Bone marrow (tissue), 2 donors: ENCODE data around the gene ASTN2.

Source experiments
- DNase-seq, 2 donors: peaks; one replicate each; lab custom pipeline; 2025; lab: John Stamatoyannopoulos, UW

The ASTN2 gene

DNA sequence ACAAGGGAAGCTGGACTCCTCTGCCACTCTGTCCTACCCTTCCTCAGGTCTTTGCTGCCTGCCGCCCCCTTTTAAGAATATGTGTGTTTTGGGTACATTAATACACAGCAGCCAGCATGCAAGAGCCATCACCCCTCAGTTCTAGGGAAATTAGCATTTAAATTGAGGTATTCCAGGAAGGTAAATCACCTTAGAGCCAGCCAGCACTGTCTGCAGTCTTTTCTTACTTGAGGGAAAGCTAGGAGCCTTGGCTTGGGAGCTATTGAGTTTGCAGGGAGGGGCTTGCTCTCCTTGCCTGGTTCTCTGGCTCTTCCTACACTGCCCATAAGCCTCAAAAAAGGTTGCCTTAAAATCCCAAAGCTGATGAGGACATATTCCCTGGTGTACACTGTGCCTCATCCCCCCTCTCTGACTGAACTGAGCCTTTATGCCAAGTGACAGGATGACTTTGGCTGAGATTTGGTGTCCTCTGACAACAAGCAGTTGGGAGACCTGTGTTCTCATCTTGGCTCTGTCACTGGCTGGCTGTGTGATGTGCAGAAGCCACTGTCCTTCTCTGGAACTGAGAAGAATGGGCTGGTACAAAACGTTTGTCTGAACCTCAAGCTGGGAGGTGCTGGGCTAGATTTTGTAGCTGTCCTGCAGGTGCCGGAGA, 673.6 kb downstream of the ASTN2 start:
- DNase-seq = no peak

DNA sequence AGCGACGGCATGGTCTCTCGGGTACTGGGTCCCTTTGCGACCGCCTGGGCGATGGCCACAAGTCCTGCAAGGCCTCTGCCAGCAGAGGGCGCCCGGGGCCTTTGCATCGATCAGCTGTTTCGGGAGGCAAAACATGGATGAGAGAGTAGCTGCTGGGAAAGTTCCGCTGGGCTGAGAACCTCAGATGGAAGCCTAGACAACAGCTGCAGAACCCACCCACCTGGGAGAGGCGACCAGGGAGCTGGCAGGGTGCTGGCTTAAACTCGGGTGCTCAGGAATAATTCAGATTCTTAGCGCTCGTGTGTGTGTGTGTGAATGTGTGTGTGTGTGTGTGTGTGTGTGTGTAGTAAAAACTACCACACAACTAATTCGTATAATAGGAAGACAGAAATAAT, 677.7 kb downstream of the ASTN2 start:
- DNase-seq = peak in 1 of 2 donors; percentile 11

DNA sequence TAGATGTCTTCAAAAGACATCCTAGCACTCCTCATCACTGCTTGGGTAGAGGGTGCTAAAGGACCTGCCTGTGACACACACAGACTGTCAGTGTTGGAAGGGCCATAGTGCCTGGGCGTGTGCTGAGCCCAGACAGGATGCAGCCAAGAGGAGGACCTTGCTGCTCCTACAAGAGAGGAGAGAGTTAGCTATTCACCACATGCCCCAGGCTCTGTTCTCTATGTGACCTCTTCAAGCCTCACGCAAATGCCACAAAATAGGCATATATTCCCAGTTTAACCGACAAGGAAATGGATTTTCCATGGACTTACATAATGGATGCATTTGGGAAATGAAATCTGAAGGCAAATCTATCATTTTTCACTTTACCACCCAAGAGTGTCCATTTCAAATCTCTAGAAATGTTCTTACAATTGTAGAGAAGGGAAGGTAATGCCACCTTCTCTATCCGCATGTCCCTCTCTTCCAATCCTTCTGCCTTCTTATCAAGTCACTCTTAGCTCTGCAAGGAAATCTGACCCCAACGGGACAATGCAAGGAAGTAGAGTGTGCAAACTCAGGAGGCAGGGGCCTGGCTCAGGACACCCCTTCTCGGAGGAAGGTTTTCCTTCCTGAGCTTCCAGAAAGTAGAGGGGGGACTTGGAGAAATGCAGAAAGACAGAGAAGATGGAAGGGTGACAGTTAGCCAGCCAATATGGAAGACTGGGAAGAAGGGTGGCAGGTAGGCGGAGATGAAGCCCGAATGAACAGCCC, 678.3 kb downstream of the ASTN2 start:
- no peak for DNase-seq

DNA sequence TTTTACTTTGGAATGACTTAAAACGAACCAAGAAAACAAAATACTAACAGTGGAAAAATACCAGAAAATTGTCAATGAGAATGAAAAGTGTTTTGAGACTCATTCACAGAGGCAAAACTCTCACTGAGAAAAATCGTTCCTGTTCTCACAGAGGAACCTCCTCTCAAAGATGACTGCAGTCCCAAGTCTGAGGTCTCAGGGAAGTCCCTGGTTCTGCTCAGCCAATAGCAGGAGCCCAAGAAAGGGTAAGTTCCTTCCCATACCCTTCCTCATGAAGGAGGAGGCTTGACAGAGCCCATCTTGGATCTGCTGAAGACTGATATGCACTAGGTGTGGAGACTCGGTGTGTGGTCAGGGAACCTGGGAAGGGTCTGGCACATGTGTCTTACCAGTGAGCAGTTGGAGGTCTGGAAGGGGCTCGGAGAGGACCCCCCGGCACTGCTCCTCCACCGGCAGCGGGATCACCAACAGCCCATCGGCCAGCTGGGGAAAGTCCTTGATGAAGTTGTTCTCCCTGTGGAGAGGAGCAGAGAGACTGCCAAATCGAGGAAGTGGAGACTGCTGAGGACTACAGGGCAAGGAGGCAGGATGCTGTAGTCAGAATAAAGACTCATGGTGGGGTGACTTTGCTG, 681.7 kb downstream of the ASTN2 start:
- no peak for DNase-seq

DNA sequence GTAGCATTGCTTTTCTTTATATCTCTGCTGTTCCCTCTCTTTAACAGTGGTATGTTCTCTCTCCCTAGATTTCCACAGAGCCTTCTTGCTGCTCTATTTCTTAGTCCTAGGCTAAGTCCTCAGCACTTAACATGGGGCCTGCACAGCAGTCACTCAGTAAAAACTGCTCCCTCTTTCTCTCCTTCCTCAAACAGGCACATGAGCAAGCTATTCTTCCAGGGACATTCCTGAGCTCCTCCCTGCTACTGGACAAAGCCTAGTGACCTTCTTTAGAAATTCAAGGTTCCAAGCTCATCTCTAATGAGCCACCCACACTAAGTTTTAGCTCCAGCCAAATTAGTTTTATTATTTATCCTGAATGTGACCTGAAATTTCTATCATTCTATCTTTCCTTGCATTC, 688.3 kb downstream of the ASTN2 start:
- DNase-seq = no peak

DNA sequence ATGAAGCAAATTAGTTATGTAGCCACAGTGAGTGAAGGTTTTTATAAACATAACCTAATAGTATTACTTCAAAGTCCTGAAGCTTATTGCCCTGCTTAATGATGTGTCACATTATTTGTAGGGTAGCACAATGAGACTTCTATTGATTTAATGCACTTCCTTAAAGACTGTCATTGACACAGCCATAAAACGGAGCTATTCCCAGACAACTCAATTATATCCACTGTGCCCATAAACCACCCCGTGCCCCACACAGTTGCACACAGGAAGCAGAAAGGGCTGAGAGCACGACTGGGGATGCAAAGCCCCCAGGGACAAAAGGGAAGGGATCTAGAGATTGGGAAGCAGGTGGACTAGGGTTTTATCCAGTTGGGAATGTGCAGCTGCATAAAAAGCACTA, 690.7 kb downstream of the ASTN2 start:
- no peak for DNase-seq

DNA sequence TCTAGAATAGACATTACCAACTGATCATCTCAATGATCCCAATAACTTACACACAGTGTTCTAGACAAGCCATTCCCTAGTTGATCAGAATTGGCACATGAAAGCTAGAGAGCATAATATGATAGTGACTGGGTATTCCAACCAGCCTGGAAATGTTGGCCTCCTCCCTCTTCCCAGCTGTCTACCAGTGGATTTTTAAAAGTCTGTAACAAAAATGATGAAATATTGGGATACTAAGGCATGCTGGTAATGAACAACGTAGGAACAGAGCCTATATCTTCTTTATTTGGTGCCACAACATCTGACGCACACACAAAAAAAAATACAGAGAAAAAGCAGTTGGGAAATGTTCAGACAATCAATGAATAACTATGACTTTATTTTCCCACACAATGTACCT, 692.9 kb downstream of the ASTN2 start:
- no peak for DNase-seq

DNA sequence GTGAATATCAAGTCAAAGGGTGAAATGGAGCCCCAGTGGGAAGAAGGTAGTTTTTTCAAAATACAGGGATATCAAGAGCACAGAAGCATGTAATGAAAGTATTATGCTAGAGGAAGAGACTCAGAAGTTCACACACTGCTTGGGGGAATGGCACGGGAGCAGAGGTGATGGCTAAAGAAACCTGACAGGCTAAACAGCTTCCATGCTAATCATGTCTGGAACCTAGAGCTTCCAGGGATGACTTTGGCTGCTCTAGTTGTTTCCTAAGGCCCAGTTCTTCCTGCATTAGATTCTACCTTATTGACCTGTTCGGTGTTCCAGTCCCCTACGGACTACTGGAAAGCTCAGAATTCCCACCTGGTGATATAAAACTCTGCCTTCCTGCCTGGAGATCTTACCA, 693.4 kb downstream of the ASTN2 start:
- DNase-seq = no peak

DNA sequence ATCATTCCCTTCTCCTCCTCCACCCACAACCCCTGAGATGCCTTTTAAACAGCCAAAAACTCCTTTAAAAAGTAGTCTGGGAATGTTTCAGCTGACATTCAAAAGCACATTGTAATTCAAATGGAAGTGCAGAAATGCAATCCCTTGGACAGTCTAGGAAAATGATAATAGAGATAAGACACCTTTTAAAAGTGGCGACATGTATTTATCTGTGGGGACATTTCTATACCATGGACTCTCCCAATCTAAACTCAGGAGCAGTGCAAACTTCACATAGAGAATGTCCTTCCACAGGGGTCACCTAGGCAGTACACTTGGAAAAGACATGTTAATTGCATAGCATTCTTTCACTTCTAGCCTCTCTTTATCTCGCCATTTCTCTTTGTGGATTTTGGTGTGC, 694.7 kb downstream of the ASTN2 start:
- no peak for DNase-seq

DNA sequence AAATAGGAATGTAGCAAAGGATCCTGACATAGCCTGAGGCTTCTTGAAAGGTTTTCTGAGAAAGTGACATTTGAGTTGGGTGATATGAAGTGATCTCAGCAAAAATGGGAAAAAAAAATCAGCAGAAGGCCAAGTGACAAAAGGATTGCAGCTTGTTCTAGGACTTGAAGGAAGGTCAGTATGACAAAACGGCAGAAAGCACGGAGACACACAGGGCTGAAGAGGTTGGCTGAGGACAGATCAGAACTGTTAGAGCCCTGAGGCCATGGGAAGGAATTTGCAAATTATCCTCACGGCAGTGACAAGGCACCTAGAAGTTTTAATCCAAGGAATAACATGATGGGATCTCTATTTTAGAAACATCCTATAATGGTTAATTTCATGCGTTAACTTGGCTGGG, 696.7 kb downstream of the ASTN2 start:
- no peak for DNase-seq

DNA sequence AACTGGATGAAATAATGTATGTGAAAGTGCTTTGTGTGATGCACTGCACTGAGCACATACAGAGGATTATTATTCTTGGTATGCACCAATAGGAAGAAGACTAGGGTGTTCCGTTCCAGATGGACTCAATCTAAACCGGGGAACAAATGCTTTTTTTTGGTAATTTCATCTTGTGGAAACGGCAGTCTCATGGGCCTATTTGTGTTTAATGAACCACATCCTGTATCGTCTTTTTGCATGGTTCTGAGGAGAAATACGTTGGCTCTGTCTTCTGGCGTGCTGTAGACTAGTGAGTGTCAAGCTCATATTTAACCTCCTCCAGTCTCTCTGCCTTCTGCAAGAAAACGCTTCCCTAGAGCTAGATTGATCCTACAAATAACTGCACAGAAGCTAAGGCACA, 697.7 kb downstream of the ASTN2 start:
- no peak for DNase-seq

DNA sequence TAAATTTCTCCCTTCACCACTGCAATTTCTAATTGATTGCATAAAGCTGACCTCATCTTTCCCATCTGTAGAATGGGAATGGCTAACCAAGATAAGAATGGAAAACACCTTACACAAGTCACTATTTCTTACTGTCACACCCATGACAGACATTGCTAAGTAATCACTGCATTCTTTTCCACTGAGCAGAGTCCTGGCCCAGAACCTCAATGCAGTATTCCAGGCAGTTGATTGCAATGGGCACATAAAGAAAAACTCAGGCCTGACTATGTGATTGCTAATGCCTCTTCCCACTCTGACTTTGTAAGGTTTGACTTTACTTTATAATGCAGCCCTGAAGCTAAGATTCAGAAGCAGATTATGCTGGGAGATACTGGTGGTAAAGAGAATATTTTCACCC, 698.4 kb downstream of the ASTN2 start:
- no peak for DNase-seq

DNA sequence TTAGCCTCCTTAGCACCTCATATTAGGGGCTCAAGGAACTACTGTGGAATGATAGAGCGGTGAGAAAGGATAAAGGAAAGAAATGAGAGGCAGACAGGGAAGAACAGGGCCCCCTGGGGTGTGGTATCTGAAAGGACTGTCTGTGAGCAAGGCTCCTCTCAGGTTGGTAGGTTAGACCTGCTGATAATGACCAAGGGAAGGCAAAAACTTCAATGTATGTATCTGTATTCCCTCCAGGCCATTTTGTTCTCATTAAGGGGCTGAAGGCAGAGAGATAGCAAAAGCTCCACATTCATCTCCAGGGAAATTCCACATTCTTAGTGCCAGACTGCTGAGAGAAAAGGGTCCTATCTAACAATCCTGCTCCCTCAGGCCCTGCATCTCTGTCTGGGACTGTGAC, 699.1 kb downstream of the ASTN2 start:
- DNase-seq = no peak

DNA sequence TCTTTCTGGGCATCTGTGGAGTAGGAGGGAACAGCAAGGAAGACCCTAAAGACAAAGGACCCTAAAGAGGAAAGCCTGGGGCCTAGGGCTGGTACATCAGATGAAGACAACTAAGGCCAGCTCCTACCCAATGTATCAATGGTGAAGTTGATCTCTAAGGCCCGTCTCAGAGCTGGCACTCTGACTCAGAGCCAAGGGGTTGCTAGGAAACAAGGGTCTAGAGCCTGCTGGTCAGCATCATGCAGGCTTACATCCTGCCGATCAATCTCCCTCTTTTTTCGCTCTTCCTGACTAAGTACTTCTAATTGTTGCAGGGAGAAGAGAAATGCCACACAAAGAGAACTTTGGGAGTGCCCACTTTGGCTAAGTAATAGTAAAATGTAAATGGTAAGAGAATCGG, 701.6 kb downstream of the ASTN2 start:
- DNase-seq = no peak

DNA sequence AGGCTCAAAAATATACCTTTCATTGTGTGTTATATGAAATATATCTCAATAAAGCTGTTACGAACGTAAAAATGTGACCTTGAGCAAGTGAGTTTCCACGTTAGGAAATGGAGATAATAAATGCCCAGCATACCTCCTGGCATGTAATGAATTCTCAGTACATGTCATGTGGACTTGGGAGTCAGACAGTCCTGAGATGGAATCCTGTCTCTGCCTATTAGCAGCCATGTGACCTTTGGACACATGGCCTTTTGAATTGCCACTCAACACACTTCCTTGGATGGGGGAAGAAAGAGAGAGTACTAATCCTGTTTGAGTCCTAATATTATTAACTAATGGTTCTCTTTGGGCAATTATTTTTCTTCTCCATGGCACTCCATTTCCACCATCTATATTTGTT, 702.1 kb downstream of the ASTN2 start:
- no peak for DNase-seq

DNA sequence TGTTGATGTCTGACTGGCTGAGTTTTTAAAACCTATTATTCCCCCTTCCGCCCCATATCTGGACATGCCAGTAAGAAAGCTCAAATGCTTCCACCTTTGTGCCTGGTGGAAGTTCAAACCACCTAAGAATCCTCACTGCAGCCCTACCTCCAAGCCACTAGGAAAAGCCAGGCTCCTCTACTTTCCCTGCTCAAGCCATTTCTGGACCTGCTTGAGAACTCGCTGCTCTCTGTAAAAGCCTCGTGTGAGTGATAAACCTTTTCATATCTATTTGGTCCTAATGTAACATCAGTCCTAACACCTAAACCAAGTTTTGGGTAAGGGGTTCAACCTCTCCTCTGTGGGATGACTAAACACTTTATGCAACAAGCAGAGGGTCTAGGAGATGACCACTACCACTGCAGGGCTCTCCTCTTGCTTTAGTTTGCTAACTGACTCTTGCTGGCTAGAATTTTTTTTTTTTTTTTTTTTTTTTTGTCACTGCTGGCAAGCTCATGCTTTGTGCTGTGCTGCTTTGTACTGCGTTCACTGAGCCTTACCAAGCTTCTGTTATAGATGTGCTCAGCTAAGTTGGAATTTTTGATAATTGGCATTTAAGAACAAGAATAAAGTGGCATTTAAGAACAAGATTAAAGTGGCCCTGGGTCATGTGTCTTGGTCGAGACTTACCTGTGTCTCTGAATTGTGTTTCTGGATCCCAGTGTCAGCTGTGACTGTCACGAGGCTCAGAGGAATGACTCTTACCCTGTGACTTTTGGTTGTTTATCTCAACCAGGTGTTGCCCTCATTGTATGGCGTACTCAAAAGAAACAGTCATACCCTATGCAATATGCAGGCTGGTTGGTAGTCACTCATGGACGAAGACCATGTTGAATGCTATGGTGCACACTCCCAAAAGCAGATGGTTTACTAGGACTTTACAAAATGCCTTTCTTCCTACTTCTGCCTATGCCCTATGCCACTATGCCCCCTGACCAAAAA, 708.3 kb downstream of the ASTN2 start:
- no peak for DNase-seq

DNA sequence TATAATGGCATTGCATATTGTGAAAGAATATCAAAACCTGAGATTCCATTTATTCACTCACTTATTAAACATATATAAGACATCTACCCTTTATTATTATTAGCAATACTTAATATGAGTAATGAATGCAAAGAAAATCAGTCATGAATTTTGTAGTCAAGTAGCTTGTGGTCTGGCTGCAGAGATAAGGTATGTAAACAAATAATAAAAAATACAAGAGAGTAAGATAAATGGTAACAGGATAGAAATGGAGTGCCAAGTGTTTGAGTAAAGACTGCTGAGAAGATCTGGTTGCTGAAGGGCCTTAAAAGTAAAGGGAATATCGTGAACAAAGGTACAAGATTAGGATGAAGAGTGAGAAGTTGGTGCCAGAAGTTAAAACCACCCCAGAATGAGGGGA, 709.3 kb downstream of the ASTN2 start:
- DNase-seq = no peak

DNA sequence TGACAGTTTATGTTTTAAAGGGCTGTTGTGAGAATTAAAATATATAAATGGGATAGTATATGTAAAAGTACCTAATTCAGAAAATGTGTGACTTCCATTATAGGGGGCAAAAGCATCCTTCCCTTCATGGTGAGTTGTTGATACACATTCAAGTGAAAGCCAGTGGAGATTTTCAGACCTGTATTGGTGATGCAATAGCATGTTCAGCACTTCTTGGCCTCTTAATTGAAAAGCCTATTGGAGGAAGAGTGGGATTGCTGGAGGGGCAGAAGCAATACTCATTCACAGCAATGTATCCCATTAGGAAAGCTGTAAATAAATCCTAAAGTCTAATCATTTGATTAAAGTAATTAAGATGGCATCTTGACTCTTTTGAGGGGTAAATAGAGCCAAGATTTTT, 710.4 kb downstream of the ASTN2 start:
- no peak for DNase-seq

DNA sequence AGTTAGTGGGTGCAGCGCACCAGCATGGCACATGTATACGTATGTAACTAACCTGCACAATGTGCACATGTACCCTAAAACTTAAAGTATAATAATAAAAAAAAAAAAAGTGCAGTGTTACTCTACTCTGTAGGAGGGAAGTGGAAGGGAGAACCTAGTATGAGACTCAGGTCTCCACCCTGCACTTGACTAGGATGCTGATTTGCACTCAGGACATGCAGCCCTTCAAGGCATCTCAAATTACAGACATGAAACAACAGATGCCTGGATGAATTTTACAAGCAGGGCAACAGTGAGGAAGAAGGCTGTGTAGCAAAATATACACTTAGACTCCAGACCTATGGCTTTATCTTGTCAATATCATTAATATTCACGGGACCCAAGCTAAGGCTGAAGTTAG, 711.2 kb downstream of the ASTN2 start:
- DNase-seq = no peak

DNA sequence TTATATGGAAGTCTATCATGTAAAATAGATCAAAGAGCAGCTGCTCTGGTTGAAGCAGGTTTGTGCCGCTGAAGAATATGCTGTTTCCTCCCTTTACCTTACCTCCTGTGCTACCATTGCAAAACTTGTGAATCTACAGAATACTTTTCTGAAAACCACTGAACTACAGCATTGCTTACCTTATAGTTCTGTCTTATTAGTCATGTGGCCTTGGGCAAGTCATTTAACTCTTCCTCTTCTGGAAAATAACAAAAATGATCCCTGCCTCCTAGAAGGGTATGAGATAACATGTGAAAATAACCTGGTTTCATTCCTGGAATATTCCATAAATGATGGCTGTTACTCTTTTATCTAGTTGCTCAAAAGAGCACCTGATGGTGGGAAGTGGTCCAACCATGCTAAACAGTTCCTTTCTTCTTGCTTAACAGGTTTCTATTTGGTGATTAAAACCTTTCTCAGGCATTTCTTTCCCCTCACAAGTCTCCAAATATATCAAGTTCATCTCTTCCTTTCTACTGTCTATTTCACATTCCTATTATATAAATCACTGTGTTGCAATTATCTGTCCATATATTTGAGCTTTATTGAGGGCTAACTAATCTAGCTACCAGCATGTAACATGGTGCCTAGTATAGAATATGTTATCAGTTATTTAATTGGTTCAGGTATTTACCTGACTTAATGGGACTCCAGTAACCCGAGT, 712.8 kb downstream of the ASTN2 start:
- no peak for DNase-seq
